IgD-negative memory B cell (primary cell): ENCODE data around the gene MDGA2. TPM values are rescaled to one million over a fixed set of nuclear protein-coding genes. Genes with fewer than 3 reads are reported as not detected.
"Not testable (repeated sequence)": the region's sequence is repeated elsewhere in the genome, so short reads cannot be mapped to it uniquely, and the experiment has no call there.

Experiments used
- H3K27ac Mint-ChIP-seq, 3 donors: one replicate each; pipeline ENCODE4 v1.8.0; 2020 to 2022; ENCODE audit warnings: mild to moderate bottlenecking in 3 of 3, mixed read lengths in 3 of 3, moderate library complexity in 1 of 3
- H3K27me3 Mint-ChIP-seq: one replicate; pipeline ENCODE4 v1.8.0; 2021; ENCODE audit warnings: mixed read lengths
- H3K36me3 Mint-ChIP-seq: one replicate; pipeline ENCODE4 v1.8.0; 2020; ENCODE audit warnings: mild to moderate bottlenecking, mixed read lengths
- H3K4me1 Mint-ChIP-seq, 3 donors: one replicate each; pipeline ENCODE4 v1.8.0; 2020 to 2022; ENCODE audit warnings: mixed read lengths in 3 of 3, mild to moderate bottlenecking in 1 of 3
- H3K4me3 Mint-ChIP-seq, 4 donors: one replicate each; pipeline ENCODE4 v1.8.0; 2020 to 2022; ENCODE audit warnings: mild to moderate bottlenecking in 4 of 4, mixed read lengths in 4 of 4, moderate library complexity in 3 of 4
- H3K9me3 Mint-ChIP-seq, 3 donors: one replicate each; pipeline ENCODE4 v1.8.0; 2020 to 2021; ENCODE audit warnings: mixed read lengths in 3 of 3, mild to moderate bottlenecking in 1 of 3
- polyA plus RNA-seq: library from polyadenylated mRNA; unstranded; fragments of 300-500 nt; fragmentation: Illumina TruSeq; gene quantifications from one replicate; pipeline ENCODE4 v1.2.3, GENCODE V29; 2021

The MDGA2 gene
- polyA plus RNA-seq, 1 donor from 2014 or later: not detected

- H3K4me1 Mint-ChIP-seq: no peaks in the 10 kb centered on the region
- H3K27me3 Mint-ChIP-seq: no peaks in the 10 kb centered on the region
- no peaks in the 10 kb centered on the region for H3K36me3 Mint-ChIP-seq
- peaks cover 0 to 3% (median 0%) of the 10 kb centered on the region in 3 donors for H3K9me3 Mint-ChIP-seq
- no peak overlapping the region for H3K4me3 Mint-ChIP-seq
- H3K27ac Mint-ChIP-seq: no peak overlapping the region
Measured at GRCh38 chr14:47389535-47389934, 285.9 kb downstream of the MDGA2 start.

- no peaks in the 10 kb centered on the region for H3K27me3 Mint-ChIP-seq
- no peak overlapping the region for H3K27ac Mint-ChIP-seq
- H3K4me3 Mint-ChIP-seq: no peak overlapping the region
- H3K36me3 Mint-ChIP-seq: peaks cover 1% of the 10 kb centered on the region
- H3K9me3 Mint-ChIP-seq: peaks cover 0 to 4% (median 0%) of the 10 kb centered on the region in 3 donors
- H3K4me1 Mint-ChIP-seq: no peaks in the 10 kb centered on the region
Measured at GRCh38 chr14:47366006-47366405, 309.4 kb downstream of the MDGA2 start.

- H3K27me3 Mint-ChIP-seq: no peaks in the 10 kb centered on the region
- peaks cover 0 to 5% (median 4%) of the 10 kb centered on the region in 3 donors for H3K9me3 Mint-ChIP-seq
- no peaks in the 10 kb centered on the region for H3K4me1 Mint-ChIP-seq
- H3K27ac Mint-ChIP-seq: no peak overlapping the region
- peaks cover 1% of the 10 kb centered on the region for H3K36me3 Mint-ChIP-seq
- no peak overlapping the region for H3K4me3 Mint-ChIP-seq
Measured at GRCh38 chr14:47365233-47365632, 310.2 kb downstream of the MDGA2 start.

- Mint-ChIP-seq H3K36me3 (no peaks in the 10 kb centered on the region), H3K27ac (no peak overlapping the region), H3K9me3 (peaks cover 0 to 8% (median 2%) of the 10 kb centered on the region in 3 donors), H3K4me3 (no peak overlapping the region), H3K4me1 (no peaks in the 10 kb centered on the region), H3K27me3 (no peaks in the 10 kb centered on the region)
Measured at GRCh38 chr14:47353186-47353585, 322.2 kb downstream of the MDGA2 start.

GRCh38 chr14:47346849-47347248 lies 328.6 kb downstream of the MDGA2 start:
- H3K4me3 Mint-ChIP-seq: no peak overlapping the region
- no peaks in the 10 kb centered on the region for H3K4me1 Mint-ChIP-seq
- no peaks in the 10 kb centered on the region for H3K9me3 Mint-ChIP-seq
- no peaks in the 10 kb centered on the region for H3K27me3 Mint-ChIP-seq
- no peaks in the 10 kb centered on the region for H3K36me3 Mint-ChIP-seq
- H3K27ac Mint-ChIP-seq: no peak overlapping the region

- no peaks in the 10 kb centered on the region for H3K27me3 Mint-ChIP-seq
- H3K36me3 Mint-ChIP-seq: no peaks in the 10 kb centered on the region
- H3K4me3 Mint-ChIP-seq: no peak overlapping the region
- no peaks in the 10 kb centered on the region for H3K4me1 Mint-ChIP-seq
- no peaks in the 10 kb centered on the region for H3K9me3 Mint-ChIP-seq
- H3K27ac Mint-ChIP-seq: no peak overlapping the region
Measured at GRCh38 chr14:47345016-47345415, 330.4 kb downstream of the MDGA2 start.

GRCh38 chr14:47332939-47333338 lies 342.5 kb downstream of the MDGA2 start:
- Mint-ChIP-seq H3K36me3 (no peaks in the 10 kb centered on the region), H3K4me1 (no peaks in the 10 kb centered on the region), H3K27me3 (no peaks in the 10 kb centered on the region), H3K27ac (no peak overlapping the region), H3K9me3 (no peaks in the 10 kb centered on the region), H3K4me3 (no peak overlapping the region)

- peaks cover 0 to 3% (median 1%) of the 10 kb centered on the region in 3 donors for H3K9me3 Mint-ChIP-seq
- H3K4me1 Mint-ChIP-seq: no peaks in the 10 kb centered on the region
- no peaks in the 10 kb centered on the region for H3K36me3 Mint-ChIP-seq
- no peak overlapping the region for H3K4me3 Mint-ChIP-seq
- no peak overlapping the region for H3K27ac Mint-ChIP-seq
- no peaks in the 10 kb centered on the region for H3K27me3 Mint-ChIP-seq
Measured at GRCh38 chr14:47332106-47332505, 343.3 kb downstream of the MDGA2 start.

GRCh38 chr14:47328376-47328775 lies 347.0 kb downstream of the MDGA2 start:
- H3K4me3 Mint-ChIP-seq: no peak overlapping the region
- H3K27me3 Mint-ChIP-seq: no peaks in the 10 kb centered on the region
- H3K27ac Mint-ChIP-seq: no peak overlapping the region
- H3K36me3 Mint-ChIP-seq: no peaks in the 10 kb centered on the region
- no peaks in the 10 kb centered on the region for H3K4me1 Mint-ChIP-seq
- peaks cover 1 to 4% (median 3%) of the 10 kb centered on the region in 3 donors for H3K9me3 Mint-ChIP-seq

- H3K4me3 Mint-ChIP-seq: no peak overlapping the region
- H3K27me3 Mint-ChIP-seq: no peaks in the 10 kb centered on the region
- no peaks in the 10 kb centered on the region for H3K36me3 Mint-ChIP-seq
- H3K27ac Mint-ChIP-seq: no peak overlapping the region
- no peaks in the 10 kb centered on the region for H3K4me1 Mint-ChIP-seq
- peaks cover 1 to 4% (median 3%) of the 10 kb centered on the region in 3 donors for H3K9me3 Mint-ChIP-seq
Measured at GRCh38 chr14:47327336-47327735, 348.1 kb downstream of the MDGA2 start.

GRCh38 chr14:47322751-47323150 lies 352.7 kb downstream of the MDGA2 start:
- H3K4me1 Mint-ChIP-seq: no peaks in the 10 kb centered on the region
- no peak overlapping the region for H3K27ac Mint-ChIP-seq
- H3K36me3 Mint-ChIP-seq: no peaks in the 10 kb centered on the region
- H3K4me3 Mint-ChIP-seq: no peak overlapping the region
- peaks cover 5 to 8% (median 7%) of the 10 kb centered on the region in 3 donors for H3K9me3 Mint-ChIP-seq
- no peaks in the 10 kb centered on the region for H3K27me3 Mint-ChIP-seq

- no peaks in the 10 kb centered on the region for H3K36me3 Mint-ChIP-seq
- peaks cover 0 to 8% (median 2%) of the 10 kb centered on the region in 3 donors for H3K9me3 Mint-ChIP-seq
- H3K4me1 Mint-ChIP-seq: no peaks in the 10 kb centered on the region
- H3K4me3 Mint-ChIP-seq: no peak overlapping the region
- H3K27ac Mint-ChIP-seq: no peak overlapping the region
- no peaks in the 10 kb centered on the region for H3K27me3 Mint-ChIP-seq
Measured at GRCh38 chr14:47302121-47302520, 373.3 kb downstream of the MDGA2 start.

- no peaks in the 10 kb centered on the region for H3K27me3 Mint-ChIP-seq
- no peaks in the 10 kb centered on the region for H3K36me3 Mint-ChIP-seq
- H3K4me3 Mint-ChIP-seq: no peak overlapping the region
- H3K4me1 Mint-ChIP-seq: no peaks in the 10 kb centered on the region
- no peak overlapping the region for H3K27ac Mint-ChIP-seq
- peaks cover 2 to 8% (median 3%) of the 10 kb centered on the region in 3 donors for H3K9me3 Mint-ChIP-seq
Measured at GRCh38 chr14:47300796-47301195, 374.6 kb downstream of the MDGA2 start.

- H3K27ac Mint-ChIP-seq: no peak overlapping the region
- H3K4me3 Mint-ChIP-seq: no peak overlapping the region
- no peaks in the 10 kb centered on the region for H3K27me3 Mint-ChIP-seq
- no peaks in the 10 kb centered on the region for H3K36me3 Mint-ChIP-seq
- H3K4me1 Mint-ChIP-seq: no peaks in the 10 kb centered on the region
- peaks cover 0 to 10% (median 3%) of the 10 kb centered on the region in 3 donors for H3K9me3 Mint-ChIP-seq
Measured at GRCh38 chr14:47297374-47297773, 378.0 kb downstream of the MDGA2 start.

GRCh38 chr14:47284283-47284682 lies 391.1 kb downstream of the MDGA2 start:
- H3K9me3 Mint-ChIP-seq: peaks cover 2 to 5% (median 2%) of the 10 kb centered on the region in 3 donors
- no peaks in the 10 kb centered on the region for H3K36me3 Mint-ChIP-seq
- no peaks in the 10 kb centered on the region for H3K27me3 Mint-ChIP-seq
- no peaks in the 10 kb centered on the region for H3K4me1 Mint-ChIP-seq
- H3K27ac Mint-ChIP-seq: no peak overlapping the region
- no peak overlapping the region for H3K4me3 Mint-ChIP-seq

GRCh38 chr14:47281761-47282160 lies 393.6 kb downstream of the MDGA2 start:
- H3K27ac Mint-ChIP-seq, H3K4me3 Mint-ChIP-seq, H3K36me3 Mint-ChIP-seq, H3K9me3 Mint-ChIP-seq, H3K27me3 Mint-ChIP-seq, H3K4me1 Mint-ChIP-seq: not testable (repeated sequence)
